Mucosa of rectum (tissue), 2 donors: Measurements from ENCODE around the gene MAN2B1.

Source experiments
- H3K27ac ChIP-seq, 2 donors: one replicate each; pipeline ENCODE4 v1.7.0; 2013; ENCODE audit warnings: inconsistent platforms in 2 of 2, low read depth in 2 of 2, low read length in 2 of 2
- H3K27me3 ChIP-seq, 2 donors: one replicate each; pipeline ENCODE4 v1.7.0; 2013; ENCODE audit warnings: low read length in 2 of 2; ENCODE audit not compliant: control insufficient read depth in 2 of 2, insufficient read depth in 2 of 2
- H3K36me3 ChIP-seq, 2 donors: one replicate each; pipeline ENCODE4 v1.7.0; 2013; ENCODE audit warnings: low read length in 2 of 2; ENCODE audit not compliant: control insufficient read depth in 2 of 2, insufficient read depth in 2 of 2
- H3K4me1 ChIP-seq, 2 donors: one replicate each; pipeline ENCODE4 v1.7.0; 2013; ENCODE audit warnings: low read length in 2 of 2, mild to moderate bottlenecking in 1 of 2; ENCODE audit not compliant: control insufficient read depth in 2 of 2, insufficient read depth in 2 of 2
- H3K4me3 ChIP-seq, 2 donors: one replicate each; pipeline ENCODE4 v1.7.0; 2013; ENCODE audit warnings: low read length in 2 of 2
- H3K9ac ChIP-seq, 2 donors: one replicate each; pipeline ENCODE4 v1.7.0; 2013; ENCODE audit warnings: low read length in 2 of 2, low read depth in 1 of 2, mild to moderate bottlenecking in 1 of 2
- H3K9me3 ChIP-seq, 2 donors: one replicate each; pipeline ENCODE4 v1.7.0; 2013; ENCODE audit warnings: low read length in 2 of 2; ENCODE audit not compliant: control insufficient read depth in 2 of 2
- donor health status: healthy.
- donor health status: Normal muscosa, but diverticular disease.

Gene MAN2B1

GRCh38 chr19:12597594-12597993 is 68.9 kb downstream of the MAN2B1 start:
- H3K27ac ChIP-seq = no peak overlapping the region
- no peaks in the 10 kb centered on the region for H3K9me3 ChIP-seq
- no peak overlapping the region for H3K4me3 ChIP-seq
- no peaks in the 10 kb centered on the region for H3K27me3 ChIP-seq
- peaks cover 0 to 5% of the 10 kb centered on the region in 2 donors for H3K36me3 ChIP-seq
- no peaks in the 10 kb centered on the region for H3K4me1 ChIP-seq
- H3K9ac ChIP-seq = no peak overlapping the region

- Histone ChIP-seq H3K4me1 (no peaks in the 10 kb centered on the region), H3K9ac (no peak overlapping the region), H3K4me3 (no peak overlapping the region), H3K27me3 (no peaks in the 10 kb centered on the region), H3K36me3 (peaks cover 0 to 5% of the 10 kb centered on the region in 2 donors), H3K9me3 (no peaks in the 10 kb centered on the region), H3K27ac (no peak overlapping the region)
Measured at GRCh38 chr19:12596927-12597548, 69.5 kb downstream of the MAN2B1 start.
